BLaER1 (cell line): Measurements from ENCODE around the gene TNFRSF13B.

ENCODE experiments used
- H3K27ac ChIP-seq: shearing (Covaris generic); formaldehyde crosslinking; 2 replicates; pipeline ENCODE4 v1.8.1; 2022
- H3K27me3 ChIP-seq: shearing (Covaris generic); formaldehyde crosslinking; 2 replicates; pipeline ENCODE4 v1.8.1; 2022
- H3K36me3 ChIP-seq: shearing (Covaris generic); formaldehyde crosslinking; 2 replicates; pipeline ENCODE4 v1.8.1; 2022
- H3K4me1 ChIP-seq: shearing (Covaris generic); formaldehyde crosslinking; 2 replicates; pipeline ENCODE4 v1.8.1; 2022
- H3K4me2 ChIP-seq: shearing (Covaris generic); formaldehyde crosslinking; 2 replicates; pipeline ENCODE4 v1.8.1; 2022
- H3K4me3 ChIP-seq: shearing (Covaris generic); formaldehyde crosslinking; 2 replicates; pipeline ENCODE4 v1.8.1; 2022
- H3K9ac ChIP-seq: shearing (Covaris generic); formaldehyde crosslinking; 2 replicates; pipeline ENCODE4 v1.8.1; 2022
- H3K9me3 ChIP-seq: shearing (Covaris generic); formaldehyde crosslinking; 2 replicates; pipeline ENCODE4 v1.8.1; 2022
- H4K20me1 ChIP-seq: shearing (Covaris generic); formaldehyde crosslinking; 2 replicates; pipeline ENCODE4 v1.8.1; 2022
- Cebpa-rat ChIP-seq: shearing (Covaris generic); IDR thresholded peaks from 2 replicates; pipeline ENCODE4 v1.8.1; 2022

The TNFRSF13B gene

DNA sequence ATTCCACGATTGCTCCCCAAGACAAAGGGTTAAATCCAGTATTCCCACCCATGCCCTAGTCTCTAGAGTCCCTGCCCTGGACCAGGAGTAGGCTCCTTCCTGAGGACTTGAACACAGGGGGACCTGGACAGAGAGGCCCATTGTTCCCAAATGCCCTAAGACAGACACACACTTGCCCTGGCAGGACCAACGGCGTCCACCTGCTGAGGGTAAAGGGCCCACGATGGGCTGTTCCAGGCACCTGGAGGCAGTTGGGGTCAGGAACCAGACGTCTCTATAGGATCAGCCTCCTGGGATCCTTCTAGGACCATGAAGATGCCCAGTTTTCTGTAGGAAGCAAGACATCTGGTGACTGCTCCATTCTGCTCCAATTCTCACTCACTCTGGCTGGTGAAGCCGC, 39.3 kb downstream of the TNFRSF13B start:
- Histone ChIP-seq H3K9ac (no peak overlapping the region), H3K9me3 (no peaks in the 10 kb centered on the region), H3K4me2 (no peak overlapping the region), H3K27me3 (no peaks in the 10 kb centered on the region), H3K4me3 (no peak overlapping the region), H3K27ac (no peak overlapping the region), H4K20me1 (no peaks in the 10 kb centered on the region), H3K4me1 (peaks cover 29% of the 10 kb centered on the region), H3K36me3 (no peaks in the 10 kb centered on the region)
- TF ChIP-seq Cebpa-rat: no peak

DNA sequence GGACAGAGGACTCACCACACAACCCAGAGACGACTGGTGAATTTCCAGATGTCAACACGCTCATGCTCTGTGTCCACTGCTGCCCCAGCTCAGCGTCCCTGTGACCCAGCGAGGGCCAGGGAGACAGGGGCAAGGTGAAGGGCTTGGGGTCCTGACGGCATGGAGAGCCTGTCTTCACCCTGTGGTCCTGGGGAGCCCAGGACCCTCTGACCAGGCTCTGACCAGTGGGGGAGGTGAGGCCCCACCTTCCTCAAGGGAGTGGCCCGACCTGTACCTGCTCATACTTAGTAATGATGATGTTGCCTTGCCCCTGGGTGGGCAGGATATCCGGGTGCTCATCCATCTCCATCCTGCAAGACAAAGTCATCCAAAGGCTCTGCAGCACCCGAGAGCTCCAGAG, 39.8 kb downstream of the TNFRSF13B start:
- no peak overlapping the region for H3K4me2 ChIP-seq
- no peaks in the 10 kb centered on the region for H3K27me3 ChIP-seq
- peaks cover 29% of the 10 kb centered on the region for H3K4me1 ChIP-seq
- no peaks in the 10 kb centered on the region for H4K20me1 ChIP-seq
- H3K27ac ChIP-seq: no peak overlapping the region; the same call in 1 of the 2 replicates
- H3K4me3 ChIP-seq: no peak overlapping the region
- no peak overlapping the region for H3K9ac ChIP-seq
- no peaks in the 10 kb centered on the region for H3K36me3 ChIP-seq
- H3K9me3 ChIP-seq: no peaks in the 10 kb centered on the region
- TF ChIP-seq Cebpa-rat: no peak

DNA sequence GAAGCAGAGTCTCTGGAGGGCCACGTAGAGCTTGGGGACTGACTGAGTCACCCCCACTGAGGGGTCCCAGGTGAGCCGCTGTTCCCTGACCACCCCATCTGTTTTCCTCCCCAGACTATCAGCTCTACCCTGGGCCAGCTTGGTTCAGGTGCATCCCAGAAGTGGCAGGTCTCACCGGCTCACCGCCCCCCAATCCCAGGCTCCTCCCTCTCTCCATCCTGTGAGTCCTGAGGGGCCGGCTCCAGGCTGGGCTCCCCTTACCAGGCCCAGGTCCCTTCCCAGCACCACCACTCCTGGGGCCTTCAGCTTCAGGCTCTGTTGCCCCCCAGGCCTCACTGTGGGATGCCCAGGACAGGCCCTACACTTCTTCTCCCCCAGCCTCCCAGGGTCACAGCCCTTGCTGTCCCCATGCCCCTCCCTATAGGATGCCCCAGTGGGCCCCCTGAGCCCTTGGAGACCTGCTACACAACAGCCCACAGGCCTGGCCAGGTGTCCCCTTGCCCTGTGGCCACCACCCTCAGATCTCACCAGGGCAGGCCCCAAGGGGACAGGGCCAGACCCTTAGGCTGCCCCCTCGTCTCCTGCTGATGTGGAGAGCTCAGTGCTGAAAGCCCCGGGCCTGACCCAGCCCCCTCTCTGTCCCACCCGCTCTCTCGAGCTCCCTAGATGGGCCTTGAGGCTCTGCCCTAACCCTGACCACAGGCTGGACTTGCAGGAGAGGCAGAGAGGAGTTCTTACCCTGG, 40.4 kb downstream of the TNFRSF13B start:
- Histone ChIP-seq H3K4me1 (peaks cover 33% of the 10 kb centered on the region), H3K4me3 (no peak overlapping the region), H4K20me1 (no peaks in the 10 kb centered on the region), H3K9ac (no peak overlapping the region), H3K36me3 (no peaks in the 10 kb centered on the region), H3K9me3 (no peaks in the 10 kb centered on the region), H3K4me2 (peak overlapping the region; percentile 53), H3K27ac (peak overlapping the region; percentile 44), H3K27me3 (no peaks in the 10 kb centered on the region)
- TF ChIP-seq Cebpa-rat: no peak

DNA sequence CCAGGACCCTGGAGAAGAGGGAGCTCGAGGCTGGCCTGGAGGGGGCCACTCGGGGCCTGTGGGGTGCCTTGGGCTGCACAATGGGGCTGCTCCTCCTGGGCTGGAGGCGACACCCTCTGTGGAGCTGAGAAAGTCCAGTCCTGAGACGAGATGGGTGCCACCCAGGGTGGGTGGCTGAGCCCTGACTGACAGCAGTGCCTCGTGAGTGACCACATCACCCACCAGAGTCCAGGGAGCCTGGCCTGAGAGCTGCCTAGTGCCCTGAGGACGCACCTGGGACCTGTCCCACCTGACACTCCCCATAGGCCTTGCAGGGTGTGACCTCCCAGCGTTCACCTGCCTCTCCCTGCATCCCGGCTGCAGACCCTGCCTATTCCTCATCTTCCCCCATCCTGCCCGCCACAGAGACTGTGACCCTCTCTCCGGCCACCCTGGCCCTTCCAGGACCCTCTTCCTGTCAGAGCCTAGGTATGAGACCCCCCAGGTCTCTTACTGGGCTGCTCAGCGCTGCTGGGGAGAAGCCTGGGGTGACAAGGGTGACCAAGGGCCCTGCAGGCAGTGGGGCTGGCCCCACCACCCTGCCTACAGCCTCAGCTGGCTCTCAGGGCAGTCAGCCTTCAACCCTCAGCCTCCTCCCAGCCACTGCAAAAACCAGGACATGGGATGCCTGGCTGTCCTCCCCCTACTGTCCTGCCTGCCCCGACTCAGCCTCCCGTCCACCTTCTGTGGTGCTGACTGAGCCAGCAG, 41.2 kb downstream of the TNFRSF13B start:
- Histone ChIP-seq H3K27me3 (no peaks in the 10 kb centered on the region), H3K4me2 (peak overlapping the region; percentile 53), H3K36me3 (no peaks in the 10 kb centered on the region), H4K20me1 (no peaks in the 10 kb centered on the region), H3K27ac (peak overlapping the region; percentile 44), H3K9me3 (no peaks in the 10 kb centered on the region), H3K4me1 (peaks cover 36% of the 10 kb centered on the region), H3K9ac (no peak overlapping the region), H3K4me3 (no peak overlapping the region)
- TF ChIP-seq Cebpa-rat: no peak

DNA sequence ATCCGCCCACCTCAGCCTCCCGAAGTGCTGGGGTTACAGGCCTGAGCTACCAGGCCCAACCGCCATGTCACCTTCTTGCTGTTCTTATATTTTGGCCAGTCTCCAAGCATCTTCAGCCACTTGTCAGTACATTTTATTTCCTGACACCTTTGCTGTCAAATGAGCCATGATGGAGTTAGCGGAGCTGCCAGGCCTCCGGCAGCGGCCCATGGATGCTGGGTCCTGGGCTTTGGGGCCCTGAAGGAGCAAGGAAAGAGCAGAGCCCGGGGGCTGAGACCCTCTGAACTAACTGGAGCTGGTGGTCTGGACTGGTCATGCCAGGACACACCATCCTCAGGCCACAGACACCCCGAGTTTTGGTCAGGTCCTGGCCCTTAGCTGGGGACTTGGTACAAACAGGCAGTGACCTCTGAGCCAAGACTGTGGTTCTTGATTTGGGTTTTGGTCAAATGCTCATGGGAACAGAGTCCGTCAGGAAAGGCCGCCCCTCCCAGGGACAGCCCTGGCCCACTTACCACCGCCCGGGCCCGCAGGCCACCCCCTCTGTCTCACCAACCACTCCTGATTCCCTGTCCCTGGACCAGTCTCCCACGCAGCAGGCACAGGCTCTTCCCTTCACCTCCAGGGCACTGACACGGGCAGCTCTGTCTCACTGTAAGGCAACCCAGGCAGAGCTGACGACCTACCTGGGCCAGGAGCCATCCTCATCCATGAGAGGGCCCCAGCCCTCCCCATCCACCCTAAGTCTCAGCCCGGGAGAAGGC, 42.0 kb downstream of the TNFRSF13B start:
- no peaks in the 10 kb centered on the region for H3K27me3 ChIP-seq
- H3K9me3 ChIP-seq: no peaks in the 10 kb centered on the region
- no peak overlapping the region for H3K9ac ChIP-seq

DNA sequence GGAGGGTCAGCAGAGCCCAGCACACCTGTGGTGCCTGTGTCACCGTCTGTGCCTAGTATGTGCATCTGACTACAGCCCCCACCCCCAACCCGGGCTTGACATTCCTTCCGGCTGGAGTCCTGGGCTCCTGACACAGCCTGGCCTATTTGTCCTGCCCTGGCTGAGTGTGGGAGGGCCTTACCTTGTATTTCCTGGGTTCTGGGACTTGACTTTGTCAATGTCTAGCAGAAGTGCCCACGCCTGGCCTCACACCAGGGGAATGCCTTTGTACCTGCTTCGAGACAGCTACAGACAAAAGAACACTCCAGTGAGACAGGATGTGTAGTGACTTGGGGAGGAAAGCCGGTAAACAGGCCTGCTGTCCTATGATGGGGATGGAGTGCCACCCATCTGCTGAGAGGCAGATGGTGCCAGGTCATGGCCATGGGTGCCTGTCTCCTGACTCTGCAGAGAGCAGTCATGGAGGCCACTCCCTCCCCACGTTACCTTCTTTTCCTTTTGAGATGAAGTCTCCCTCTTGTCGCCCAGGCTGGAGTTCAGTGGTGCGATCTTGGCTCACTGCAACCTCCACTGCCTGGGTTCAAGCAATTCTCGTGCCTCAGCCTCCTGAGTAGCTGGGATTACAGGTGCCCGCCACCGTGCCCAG, 42.8 kb downstream of the TNFRSF13B start:
- no peak overlapping the region for H3K4me3 ChIP-seq
- H3K27me3 ChIP-seq: no peaks in the 10 kb centered on the region
- H3K27ac ChIP-seq: no peak overlapping the region

More for the DNA sequence above, 42.0 kb downstream of the TNFRSF13B start:
- no peak for TF ChIP-seq Cebpa-rat
- Histone ChIP-seq H3K4me3 (no peak overlapping the region), H3K36me3 (no peaks in the 10 kb centered on the region), H3K4me1 (peaks cover 36% of the 10 kb centered on the region), H3K4me2 (no peak overlapping the region), H4K20me1 (no peaks in the 10 kb centered on the region), H3K27ac (no peak overlapping the region)

DNA sequence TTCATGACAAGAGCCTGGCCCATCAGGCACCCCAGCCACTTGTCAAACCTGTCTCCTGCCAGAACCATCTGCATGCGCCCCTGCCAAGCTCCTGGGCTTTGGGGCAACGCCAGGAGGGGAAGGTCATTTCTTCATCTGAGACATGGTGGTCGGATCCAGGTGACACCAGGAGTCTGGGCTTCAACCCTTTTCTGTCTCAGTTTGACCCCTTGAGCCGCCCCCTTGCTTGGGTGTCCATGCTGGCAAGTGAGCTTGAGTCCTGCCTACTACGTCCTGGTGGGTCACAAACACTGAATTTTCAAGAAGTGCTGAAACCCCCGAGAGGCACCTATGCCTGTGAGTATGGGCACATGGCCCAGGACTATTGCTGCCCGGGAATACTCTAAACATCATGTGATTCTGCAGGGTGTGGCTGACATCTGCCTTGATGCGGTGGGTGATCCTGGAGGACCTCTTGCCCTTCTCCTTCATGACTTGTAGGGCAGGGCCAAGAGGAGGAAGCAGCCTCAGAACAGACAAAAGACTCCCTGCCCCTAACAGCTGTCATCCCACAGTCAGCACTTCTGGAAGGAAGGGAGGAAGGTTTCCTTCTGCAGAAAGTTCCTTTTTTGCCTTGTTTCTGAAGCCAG, 43.4 kb downstream of the TNFRSF13B start:
- TF ChIP-seq Cebpa-rat: no peak
- H3K4me1 ChIP-seq: peaks cover 36% of the 10 kb centered on the region
- H3K4me3 ChIP-seq: no peak overlapping the region
- no peaks in the 10 kb centered on the region for H3K9me3 ChIP-seq
- H3K27me3 ChIP-seq: no peaks in the 10 kb centered on the region
- peak overlapping the region; percentile 39 for H3K4me2 ChIP-seq
- no peak overlapping the region for H3K27ac ChIP-seq
- H3K36me3 ChIP-seq: no peaks in the 10 kb centered on the region
- no peaks in the 10 kb centered on the region for H4K20me1 ChIP-seq
- H3K9ac ChIP-seq: no peak overlapping the region

More for the DNA sequence above, 42.8 kb downstream of the TNFRSF13B start:
- peaks cover 36% of the 10 kb centered on the region for H3K4me1 ChIP-seq
- peak overlapping the region; percentile 39 for H3K4me2 ChIP-seq
- no peak for TF ChIP-seq Cebpa-rat
- no peaks in the 10 kb centered on the region for H3K9me3 ChIP-seq
- no peaks in the 10 kb centered on the region for H3K36me3 ChIP-seq
- H3K9ac ChIP-seq: no peak overlapping the region
- H4K20me1 ChIP-seq: no peaks in the 10 kb centered on the region

DNA sequence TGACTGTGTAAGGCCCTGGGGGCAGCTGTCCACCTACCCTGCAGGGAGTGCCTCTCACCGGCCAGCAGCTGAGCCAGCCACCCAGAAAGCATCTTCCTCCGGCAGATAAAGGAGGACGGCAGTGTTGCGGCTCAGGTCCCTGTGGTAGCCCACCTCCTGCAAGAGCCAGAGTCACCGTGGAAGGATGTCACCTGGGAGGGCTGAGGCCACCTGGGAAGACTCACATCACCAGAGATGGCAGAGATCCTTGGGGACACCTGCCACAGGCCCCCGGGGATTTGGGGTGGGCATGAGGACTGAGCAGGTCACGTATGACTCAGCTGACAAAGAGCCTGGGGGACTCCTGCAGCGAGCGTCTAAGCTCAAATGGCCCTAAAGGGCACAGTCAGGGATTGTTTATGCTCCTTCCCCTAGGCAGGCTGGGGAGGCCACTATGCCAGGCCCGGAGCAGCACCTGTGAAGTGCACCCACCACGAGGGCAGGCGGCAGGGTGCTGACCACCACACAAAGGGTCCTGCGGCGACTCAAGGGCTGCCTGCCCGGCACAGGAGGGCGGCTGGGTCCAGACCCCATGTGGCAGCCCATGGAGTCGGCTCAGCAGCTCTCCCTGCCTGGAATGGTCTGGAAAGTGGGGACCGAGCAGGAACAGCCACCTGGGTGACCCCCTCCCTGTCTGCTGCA, 44.1 kb downstream of the TNFRSF13B start:
- H3K9me3 ChIP-seq: no peaks in the 10 kb centered on the region
- H3K27me3 ChIP-seq: no peaks in the 10 kb centered on the region
- no peaks in the 10 kb centered on the region for H4K20me1 ChIP-seq
- no peak overlapping the region for H3K4me3 ChIP-seq
- H3K4me2 ChIP-seq: no peak overlapping the region
- TF ChIP-seq Cebpa-rat: no peak
- no peak overlapping the region for H3K9ac ChIP-seq
- peaks cover 41% of the 10 kb centered on the region for H3K4me1 ChIP-seq
- no peaks in the 10 kb centered on the region for H3K36me3 ChIP-seq
- no peak overlapping the region for H3K27ac ChIP-seq
